Stimulated activated CD8-positive, alpha-beta memory T cell treated with anti-CD3 and anti-CD28 coated beads, Interleukin-4, amount 100 ng/mL, for 1 hour (primary cell): ENCODE data around the gene SMARCC1.
"Not testable (repeated sequence)": the region's sequence is repeated elsewhere in the genome, so short reads cannot be mapped to it uniquely, and the experiment has no call there.

ENCODE experiments used
- DNase-seq, 2 donors: peaks; one replicate each; pipeline ENCODE4 v3.0.0-alpha.2; 2020; ENCODE audit warnings: low read depth in 2 of 2, low spot score in 1 of 2

SMARCC1 gene

GRCh38 chr3:47772047-47772446 lies 9.6 kb downstream of the SMARCC1 start:
- DNase-seq = no peak

- no peak for DNase-seq
These were observed 15.5 kb downstream of the SMARCC1 start for GRCh38 chr3:47766186-47766585.

- no peak for DNase-seq
These were observed 19.5 kb downstream of the SMARCC1 start for GRCh38 chr3:47762233-47762632.

GRCh38 chr3:47761046-47761445 lies 20.6 kb downstream of the SMARCC1 start:
- no peak for DNase-seq

GRCh38 chr3:47760207-47760606 lies 21.5 kb downstream of the SMARCC1 start:
- not testable (repeated sequence) for DNase-seq

- DNase-seq = no peak
These were observed 23.2 kb downstream of the SMARCC1 start for GRCh38 chr3:47758261-47759025.

- no peak for DNase-seq
These were observed 29.0 kb downstream of the SMARCC1 start for GRCh38 chr3:47752716-47753115.

- DNase-seq = not testable (repeated sequence)
These were observed 30.8 kb downstream of the SMARCC1 start for GRCh38 chr3:47750811-47751354.

GRCh38 chr3:47747558-47747957 lies 34.1 kb downstream of the SMARCC1 start:
- DNase-seq = no peak

GRCh38 chr3:47746264-47746663 lies 35.4 kb downstream of the SMARCC1 start:
- DNase-seq = no peak

- DNase-seq = no peak
These were observed 37.8 kb downstream of the SMARCC1 start for GRCh38 chr3:47743855-47744254.

GRCh38 chr3:47743352-47743751 lies 38.3 kb downstream of the SMARCC1 start:
- DNase-seq = not testable (repeated sequence)

GRCh38 chr3:47741925-47742324 lies 39.8 kb downstream of the SMARCC1 start:
- no peak for DNase-seq

- DNase-seq = no peak
These were observed 49.5 kb downstream of the SMARCC1 start for GRCh38 chr3:47732143-47732542.

GRCh38 chr3:47731061-47731460 lies 50.6 kb downstream of the SMARCC1 start:
- DNase-seq = no peak

- DNase-seq = no peak
These were observed 58.8 kb downstream of the SMARCC1 start for GRCh38 chr3:47722859-47723258.

- not testable (repeated sequence) for DNase-seq
These were observed 64.2 kb downstream of the SMARCC1 start for GRCh38 chr3:47717448-47717847.

GRCh38 chr3:47716656-47717055 lies 65.0 kb downstream of the SMARCC1 start:
- no peak for DNase-seq

- DNase-seq = no peak
These were observed 65.8 kb downstream of the SMARCC1 start for GRCh38 chr3:47715928-47716327.

GRCh38 chr3:47714606-47715005 lies 67.1 kb downstream of the SMARCC1 start:
- no peak for DNase-seq

- no peak for DNase-seq
These were observed 68.0 kb downstream of the SMARCC1 start for GRCh38 chr3:47713655-47714054.

- DNase-seq = no peak
These were observed 69.3 kb downstream of the SMARCC1 start for GRCh38 chr3:47712398-47712797.

GRCh38 chr3:47711596-47711995 lies 70.1 kb downstream of the SMARCC1 start:
- DNase-seq = no peak
